Fibroblast of lung (primary cell): ENCODE results near the gene CCDC87. TPM values are rescaled to one million over a fixed set of nuclear protein-coding genes. Genes with fewer than 3 reads are reported as not detected.

Experiments
- DNase-seq, 2 donors: peaks; one replicate each; pipeline versions ENCODE4 v3.0.0 to v3.0.0-alpha.2; 2010; ENCODE audit warnings: low read depth in 2 of 2
- H2AFZ ChIP-seq: 2 replicates; pipeline ENCODE4 v1.5.1; 2012; ENCODE audit warnings: low read length, control low read depth, inconsistent platforms
- H3K27ac ChIP-seq: 2 replicates; pipeline ENCODE4 v1.5.1; 2011; ENCODE audit warnings: low read length, control low read depth; ENCODE audit not compliant: insufficient read depth
- H3K27me3 ChIP-seq: 2 replicates; pipeline ENCODE4 v1.5.1; 2011; ENCODE audit warnings: mild to moderate bottlenecking, low read length; ENCODE audit not compliant: control insufficient read depth, insufficient read depth
- H3K36me3 ChIP-seq: 2 replicates; pipeline ENCODE4 v1.5.1; 2011; ENCODE audit warnings: low read length; ENCODE audit not compliant: control insufficient read depth, insufficient read depth
- H3K4me1 ChIP-seq: 2 replicates; pipeline ENCODE4 v1.5.1; 2011; ENCODE audit warnings: low read length; ENCODE audit not compliant: control insufficient read depth, insufficient read depth; ENCODE audit errors: extremely low read depth
- H3K4me2 ChIP-seq: 2 replicates; pipeline ENCODE4 v1.5.1; 2011; ENCODE audit warnings: low read length, control low read depth; ENCODE audit not compliant: insufficient read depth; ENCODE audit errors: extremely low read depth
- H3K4me3 ChIP-seq, 4 experiments: fragments of 200-600 bp in 1 of 4; sonication (generic) in 1 of 4; replicated peaks in 1 of 4; 2 replicates each; pipeline ENCODE4 v1.5.1; 2011 to 2016; ENCODE audit warnings: low read length in 4 of 4, low read depth in 3 of 4, mild to moderate bottlenecking in 3 of 4, control low read depth in 2 of 4, inconsistent platforms in 1 of 4, mixed read lengths in 1 of 4; ENCODE audit not compliant: insufficient read depth in 1 of 4; ENCODE audit errors: control extremely low read depth in 1 of 4
- H3K79me2 ChIP-seq: 2 replicates; pipeline ENCODE4 v1.5.1; 2012; ENCODE audit warnings: mild to moderate bottlenecking, low read length, inconsistent platforms; ENCODE audit not compliant: control insufficient read depth, insufficient read depth
- H3K9ac ChIP-seq: 2 replicates; pipeline ENCODE4 v1.5.1; 2011; ENCODE audit warnings: mild to moderate bottlenecking, low read length, control low read depth; ENCODE audit not compliant: insufficient read depth
- H3K9me3 ChIP-seq: 2 replicates; pipeline ENCODE4 v1.5.1; 2012; ENCODE audit warnings: low read depth, low read length; ENCODE audit not compliant: control insufficient read depth, insufficient read depth
- H4K20me1 ChIP-seq: 2 replicates; pipeline ENCODE4 v1.5.1; 2011; ENCODE audit warnings: low read length; ENCODE audit not compliant: control insufficient read depth, insufficient read depth; ENCODE audit errors: extremely low read depth
- CTCF ChIP-seq, 2 donors: IDR thresholded peaks in 1 of 2; conservative IDR thresholded peaks in 1 of 2; 1 replicate in 1 of 2; 2 replicates in 1 of 2; pipeline ENCODE4 v1.5.1; 2011 to 2012; ENCODE audit warnings: low read length in 2 of 2, control low read depth in 1 of 2, inconsistent platforms in 1 of 2, low read depth in 1 of 2, mild to moderate bottlenecking in 1 of 2
- EZH2 ChIP-seq: IDR thresholded peaks from 2 replicates; pipeline ENCODE4 v1.5.1; 2012; ENCODE audit warnings: low read length, control low read depth, mild to moderate bottlenecking; ENCODE audit errors: missing control alignments
- polyA plus RNA-seq, 2 donors: library from polyadenylated mRNA; depleted of rRNA in 1 of 2; stranded (reverse) in 1 of 2; unstranded in 1 of 2; fragments of >200 nt; gene quantifications; 2 replicates each; pipeline ENCODE4 v1.2.1, GENCODE V29; 2011 to 2012; ENCODE audit warnings: missing spikeins in 1 of 2
- total RNA-seq: library from RNA; depleted of rRNA; stranded (reverse); fragments of >200 nt; gene quantifications from 2 replicates; pipeline ENCODE4 v1.2.1, GENCODE V29; 2014

The CCDC87 gene
- total and polyA plus RNA-seq, 2 donors (not counting 1 experiment from before 2014, with no cell fraction given) = 0.11 to 0.33 TPM

GRCh38 chr11:66580803-66581202 lies 12.1 kb downstream of the CCDC87 start:
- Histone ChIP-seq H3K4me2 (no peak overlapping the region), H3K79me2 (no peaks in the 10 kb centered on the region), H2AFZ (no peak overlapping the region), H3K4me3 (no peak overlapping the region), H3K36me3 (no peaks in the 10 kb centered on the region), H3K9me3 (no peaks in the 10 kb centered on the region), H3K4me1 (peaks cover 3% of the 10 kb centered on the region), H3K9ac (no peak overlapping the region), H4K20me1 (no peaks in the 10 kb centered on the region), H3K27me3 (peaks cover 2% of the 10 kb centered on the region), H3K27ac (no peak overlapping the region)
- DNase-seq = no peak
- TF ChIP-seq CTCF (conservative IDR thresholded peaks at IDR 0.05 in 1 of 2, IDR thresholded peaks at IDR 0.05 in 1 of 2; ENCODE audit: low read depth in 1 of 2, low read length in 2 of 2) (no peak), EZH2 (no peak)

- Histone ChIP-seq H3K9me3 (no peaks in the 10 kb centered on the region), H3K79me2 (no peaks in the 10 kb centered on the region), H3K4me3 (no peak overlapping the region), H3K4me2 (peak overlapping the region; percentile 17), H3K4me1 (peaks cover 3% of the 10 kb centered on the region), H3K36me3 (no peaks in the 10 kb centered on the region), H3K27ac (no peak overlapping the region), H2AFZ (no peak overlapping the region), H3K27me3 (peaks cover 5% of the 10 kb centered on the region), H3K9ac (no peak overlapping the region), H4K20me1 (no peaks in the 10 kb centered on the region)
- peak; percentile 65 to 73 for DNase-seq
- TF ChIP-seq EZH2 = no peak
- peak; percentile 79 to 84 for TF ChIP-seq CTCF (conservative IDR thresholded peaks at IDR 0.05 in 1 of 2, IDR thresholded peaks at IDR 0.05 in 1 of 2; ENCODE audit: low read depth in 1 of 2, low read length in 2 of 2)
Measured at GRCh38 chr11:66579017-66579606, 13.8 kb downstream of the CCDC87 start.

- no peak overlapping the region for H3K9ac ChIP-seq
- no peaks in the 10 kb centered on the region for H3K79me2 ChIP-seq
- no peak for DNase-seq
- H3K4me3 ChIP-seq = no peak overlapping the region
- H3K4me2 ChIP-seq = no peak overlapping the region
- no peaks in the 10 kb centered on the region for H3K9me3 ChIP-seq
- no peaks in the 10 kb centered on the region for H4K20me1 ChIP-seq
- H2AFZ ChIP-seq = no peak overlapping the region
- TF ChIP-seq CTCF (conservative IDR thresholded peaks at IDR 0.05 in 1 of 2, IDR thresholded peaks at IDR 0.05 in 1 of 2; ENCODE audit: low read depth in 1 of 2, low read length in 2 of 2) = no peak
- TF ChIP-seq EZH2 = no peak
- H3K4me1 ChIP-seq = no peaks in the 10 kb centered on the region
- peaks cover 6% of the 10 kb centered on the region for H3K27me3 ChIP-seq
- H3K27ac ChIP-seq = no peak overlapping the region
- no peaks in the 10 kb centered on the region for H3K36me3 ChIP-seq
Measured at GRCh38 chr11:66570850-66571180, 22.0 kb downstream of the CCDC87 start.
